Activated CD8-positive, alpha-beta memory T cell treated with anti-CD3 and anti-CD28 coated beads, Interleukin-2, amount 10 ng/mL, durations not matched to agents 7 days and 5 days (primary cell): ENCODE results near the gene SMNDC1. TPM values are rescaled to one million over a fixed set of nuclear protein-coding genes. Genes with fewer than 3 reads are reported as not detected.
A peak's percentile ranks its signal among the peaks of the same experiment; 100 is the strongest.
"Not testable (repeated sequence)": the region's sequence is repeated elsewhere in the genome, so short reads cannot be mapped to it uniquely, and the experiment has no call there.

ENCODE experiments used
- ATAC-seq: fragments of 150-1000 bp; cut with Tn5 transposase; one replicate; pipeline ENCODE4 v1.10.0; 2021; ENCODE audit warnings: moderate library complexity
- CTCF ChIA-PET: fragments of 350-600 bp; sonication (Branson Sonifier 250); formaldehyde crosslinking; loops from one replicate; lab custom pipeline; 2021; ENCODE audit warnings: antibody characterized with exemption; lab: Charles Lee
- DNase-seq: peaks from one replicate; pipeline ENCODE4 v3.0.0-alpha.2; 2020
- H3K27ac Mint-ChIP-seq: one replicate; pipeline ENCODE4 v1.8.0; 2021; ENCODE audit warnings: mild to moderate bottlenecking, mixed read lengths
- H3K27me3 Mint-ChIP-seq: one replicate; pipeline ENCODE4 v1.8.0; 2021; ENCODE audit warnings: mixed read lengths
- H3K36me3 Mint-ChIP-seq: one replicate; pipeline ENCODE4 v1.8.0; 2021; ENCODE audit warnings: mild to moderate bottlenecking, mixed read lengths
- H3K4me1 Mint-ChIP-seq: one replicate; pipeline ENCODE4 v1.8.0; 2021; ENCODE audit warnings: mixed read lengths
- H3K4me3 Mint-ChIP-seq: one replicate; pipeline ENCODE4 v1.8.0; 2021; ENCODE audit warnings: mild to moderate bottlenecking, moderate library complexity, mixed read lengths
- H3K9me3 Mint-ChIP-seq: one replicate; pipeline ENCODE4 v1.8.0; 2022; ENCODE audit warnings: low read depth, mixed read lengths
- total RNA-seq, 2 experiments: library from RNA; stranded (reverse); gene quantifications; one replicate each; pipeline ENCODE4 v1.2.3, GENCODE V29; 2021

The SMNDC1 gene
- total RNA-seq, 2 experiments from 2014 or later, result 40.9 to 43.5 TPM

DNA sequence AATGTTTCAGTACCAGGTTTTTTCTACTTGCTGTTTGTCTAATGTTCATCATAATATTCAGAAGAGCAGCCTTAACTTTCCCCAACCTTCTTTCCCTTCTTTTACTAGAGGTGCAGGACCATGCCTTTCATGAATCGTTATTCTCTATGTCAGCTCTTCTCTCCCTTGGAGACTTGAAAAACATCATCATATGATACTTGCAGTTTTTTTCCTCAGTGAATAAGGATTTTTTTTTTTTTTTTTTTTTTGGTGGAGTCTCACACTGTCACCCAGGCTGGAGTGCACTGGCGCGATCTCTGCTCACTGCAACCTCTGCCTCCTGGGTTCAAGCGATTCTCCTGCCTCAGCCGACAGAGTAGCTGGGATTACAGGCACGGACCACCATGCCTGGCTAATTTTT lies 30.1 kb downstream of the SMNDC1 start:
- Mint-ChIP-seq H3K4me3 (no peak overlapping the region), H3K4me1 (peaks cover 21% of the 10 kb centered on the region), H3K36me3 (peaks cover 3% of the 10 kb centered on the region), H3K9me3 (no peaks in the 10 kb centered on the region), H3K27ac (no peak overlapping the region), H3K27me3 (peaks cover 26% of the 10 kb centered on the region)
- no peak for DNase-seq
- CTCF ChIA-PET, result interaction anchor here (0.8 to 3.0 kb wide), 6 partner anchors 14 to 137 kb away, joined by 3 to 10 read pairs (median 4); no protein-coding TSS in a partner anchor
- no peak for ATAC-seq

- Mint-ChIP-seq H3K4me1 (peaks cover 22% of the 10 kb centered on the region), H3K9me3 (no peaks in the 10 kb centered on the region), H3K27ac (no peak overlapping the region), H3K36me3 (no peaks in the 10 kb centered on the region), H3K27me3 (peaks cover 26% of the 10 kb centered on the region), H3K4me3 (no peak overlapping the region)
- CTCF ChIA-PET, result interaction anchor here (0.8 to 3.0 kb wide), 5 partner anchors 24 to 136 kb away, joined by 3 to 10 read pairs (median 5); no protein-coding TSS in a partner anchor
- no peak for ATAC-seq
- no peak for DNase-seq
These were observed 30.6 kb downstream of the SMNDC1 start for GRCh38 chr10:110274072-110274627.

DNA sequence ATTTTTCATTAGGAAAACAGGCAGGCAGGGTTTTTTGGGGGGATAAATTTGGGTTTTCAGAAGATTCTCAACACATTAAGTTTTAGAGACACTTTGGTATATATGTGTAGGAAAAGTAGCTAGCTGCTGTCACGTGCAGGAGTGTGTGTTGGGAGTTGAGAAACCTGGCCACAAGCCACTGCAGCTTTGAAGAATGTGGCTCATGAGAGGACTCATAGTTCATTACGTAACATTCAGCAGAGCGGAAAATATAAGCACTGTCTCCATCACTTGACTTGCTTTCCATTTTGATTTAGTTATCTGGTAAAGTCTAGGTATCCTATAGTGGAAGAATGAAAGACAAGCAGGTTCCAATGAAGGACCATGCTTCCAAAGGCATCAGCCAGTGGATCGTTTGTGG lies 31.2 kb downstream of the SMNDC1 start:
- Mint-ChIP-seq H3K4me1 (peaks cover 23% of the 10 kb centered on the region), H3K36me3 (no peaks in the 10 kb centered on the region), H3K9me3 (no peaks in the 10 kb centered on the region), H3K4me3 (no peak overlapping the region), H3K27ac (no peak overlapping the region), H3K27me3 (peaks cover 26% of the 10 kb centered on the region)
- ATAC-seq, result no peak
- CTCF ChIA-PET, result interaction anchor here (1.1 to 1.5 kb wide), 2 partner anchors 135 to 138 kb away, joined by 3 to 8 read pairs; no protein-coding TSS in a partner anchor
- no peak for DNase-seq

GRCh38 chr10:110272995-110273394 lies 31.7 kb downstream of the SMNDC1 start:
- Mint-ChIP-seq H3K4me1 (peaks cover 22% of the 10 kb centered on the region), H3K27me3 (peaks cover 24% of the 10 kb centered on the region)
- DNase-seq, H3K27ac Mint-ChIP-seq, H3K9me3 Mint-ChIP-seq, H3K4me3 Mint-ChIP-seq, ATAC-seq, H3K36me3 Mint-ChIP-seq: not testable (repeated sequence)
- CTCF ChIA-PET, result interaction anchor here (1.1 to 1.5 kb wide), 2 partner anchors 135 to 137 kb away, joined by 3 to 8 read pairs; no protein-coding TSS in a partner anchor

- H3K36me3 Mint-ChIP-seq, result no peaks in the 10 kb centered on the region
- H3K27me3 Mint-ChIP-seq, result peaks cover 14% of the 10 kb centered on the region
- peak overlapping the region; percentile 57 for H3K27ac Mint-ChIP-seq
- H3K9me3 Mint-ChIP-seq, result no peaks in the 10 kb centered on the region
- H3K4me1 Mint-ChIP-seq, result peaks cover 22% of the 10 kb centered on the region
- ATAC-seq, result peak; percentile 73
- DNase-seq, result peak; percentile 46
- CTCF ChIA-PET, result interaction anchor here (0.8 to 1.8 kb wide), 4 partner anchors 9 to 132 kb away, joined by 3 to 9 read pairs (median 4); no protein-coding TSS in a partner anchor
- peak overlapping the region; percentile 60 for H3K4me3 Mint-ChIP-seq
These were observed 35.1 kb downstream of the SMNDC1 start for GRCh38 chr10:110269374-110270318.

GRCh38 chr10:110268971-110269370 lies 35.7 kb downstream of the SMNDC1 start:
- CTCF ChIA-PET, result interaction anchor here (0.8 to 1.8 kb wide), 3 partner anchors 60 to 131 kb away, joined by 3 to 9 read pairs (median 3); no protein-coding TSS in a partner anchor
- no peak for DNase-seq
- no peak for ATAC-seq
- Mint-ChIP-seq H3K36me3 (peaks cover under 1% of the 10 kb centered on the region), H3K9me3 (no peaks in the 10 kb centered on the region), H3K27me3 (peaks cover 11% of the 10 kb centered on the region), H3K27ac (peak overlapping the region; percentile 57), H3K4me3 (peak overlapping the region; percentile 60), H3K4me1 (peaks cover 22% of the 10 kb centered on the region)

DNA sequence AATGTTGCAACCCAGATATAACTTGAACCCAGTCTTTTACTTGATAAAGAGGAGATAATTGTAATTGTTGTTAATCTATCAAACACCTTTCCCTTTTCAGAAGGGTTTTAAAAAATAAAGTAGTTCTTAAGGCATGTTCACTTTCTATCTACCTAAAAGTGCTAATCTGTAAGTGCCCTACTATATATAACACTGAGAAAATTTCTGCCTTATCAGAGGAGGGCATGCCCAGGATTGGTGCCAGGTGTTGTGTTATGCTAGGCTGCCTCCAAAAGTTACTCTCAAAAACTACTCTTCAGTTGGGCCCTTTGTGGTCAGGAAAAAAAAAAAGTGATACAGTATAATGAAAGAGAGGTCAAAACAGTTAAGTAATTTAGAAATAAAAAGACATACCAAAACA lies 36.3 kb downstream of the SMNDC1 start:
- DNase-seq, result no peak
- no peak overlapping the region for H3K4me3 Mint-ChIP-seq
- no peaks in the 10 kb centered on the region for H3K9me3 Mint-ChIP-seq
- H3K27ac Mint-ChIP-seq, result no peak overlapping the region
- CTCF ChIA-PET, result interaction anchor here (1.4 to 1.8 kb wide), 2 partner anchors 11 to 131 kb away, joined by 4 to 9 read pairs; no protein-coding TSS in a partner anchor
- ATAC-seq, result no peak
- H3K36me3 Mint-ChIP-seq, result peaks cover 1% of the 10 kb centered on the region
- peaks cover 15% of the 10 kb centered on the region for H3K27me3 Mint-ChIP-seq
- H3K4me1 Mint-ChIP-seq, result peaks cover 17% of the 10 kb centered on the region

- ATAC-seq (no peak), DNase-seq (no peak)
- CTCF ChIA-PET, result interaction anchor here (0.9 to 1.4 kb wide), 3 partner anchors 12 to 129 kb away, joined by 3 to 4 read pairs (median 3); no protein-coding TSS in a partner anchor
- Mint-ChIP-seq H3K27me3 (peaks cover 25% of the 10 kb centered on the region), H3K36me3 (peaks cover 1% of the 10 kb centered on the region), H3K4me3 (no peak overlapping the region), H3K4me1 (peaks cover 14% of the 10 kb centered on the region), H3K27ac (no peak overlapping the region), H3K9me3 (no peaks in the 10 kb centered on the region)
These were observed 37.4 kb downstream of the SMNDC1 start for GRCh38 chr10:110267276-110267675.

DNA sequence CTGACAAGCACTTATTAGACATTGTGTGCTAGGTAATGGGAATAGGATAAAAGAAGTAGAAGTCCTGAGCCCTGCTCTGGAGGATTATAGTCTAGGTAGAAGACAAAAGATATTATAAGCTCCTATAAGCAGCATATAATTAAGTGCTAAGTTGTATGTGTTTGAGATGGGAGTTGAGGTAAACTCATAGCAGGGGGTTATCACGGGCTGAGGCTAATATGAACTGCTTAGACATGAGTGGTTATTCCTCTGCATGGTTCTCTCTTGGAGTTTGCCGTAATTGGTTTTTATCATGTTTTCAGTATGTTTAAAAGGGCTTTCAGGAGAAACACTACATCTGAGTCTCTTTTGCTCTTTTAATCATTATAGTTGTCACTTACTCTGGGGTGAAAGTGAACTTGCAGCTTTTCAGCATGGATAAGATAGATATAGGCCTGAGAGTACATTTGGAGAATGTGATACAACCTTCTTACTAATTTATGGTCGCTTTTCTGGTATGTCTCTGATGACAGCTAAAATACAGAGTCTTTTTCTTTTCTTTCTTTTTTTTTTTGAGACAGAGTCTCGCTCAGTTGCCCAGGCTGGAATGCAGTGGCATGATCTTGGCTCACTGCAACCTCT lies 39.0 kb downstream of the SMNDC1 start:
- Mint-ChIP-seq H3K27me3 (peaks cover 32% of the 10 kb centered on the region), H3K9me3 (no peaks in the 10 kb centered on the region), H3K4me3 (no peak overlapping the region), H3K27ac (no peak overlapping the region), H3K36me3 (peaks cover 3% of the 10 kb centered on the region), H3K4me1 (peaks cover 14% of the 10 kb centered on the region)
- DNase-seq, result no peak
- no peak for ATAC-seq
- CTCF ChIA-PET, result no interaction called here

DNA sequence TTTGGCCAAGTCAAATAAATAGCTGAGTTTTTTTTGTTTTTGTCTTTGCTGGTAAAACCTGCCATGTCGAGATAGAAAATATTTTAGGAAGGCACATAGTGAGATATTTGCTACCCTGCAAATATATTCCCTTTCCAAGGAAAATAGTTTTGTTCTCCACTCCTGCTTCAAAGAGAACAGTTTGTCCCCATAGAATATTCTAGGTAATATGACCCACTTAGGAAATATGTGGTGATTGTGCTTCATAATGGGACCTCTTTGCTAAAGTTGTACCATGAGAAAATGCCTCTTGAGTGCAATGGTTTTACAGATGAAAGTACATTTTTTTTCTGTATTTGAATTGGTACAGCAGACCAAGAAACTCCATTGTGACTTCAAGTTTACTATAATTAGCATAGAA lies 41.6 kb downstream of the SMNDC1 start:
- H3K36me3 Mint-ChIP-seq, result peaks cover 3% of the 10 kb centered on the region
- no peak for DNase-seq
- CTCF ChIA-PET, result interaction anchor here (1.0 kb wide), 1 partner anchor 16 kb away, joined by 4 read pairs; no protein-coding TSS in a partner anchor
- H3K4me3 Mint-ChIP-seq, result no peak overlapping the region
- H3K9me3 Mint-ChIP-seq, result no peaks in the 10 kb centered on the region
- H3K4me1 Mint-ChIP-seq, result no peaks in the 10 kb centered on the region
- ATAC-seq, result no peak
- peaks cover 50% of the 10 kb centered on the region for H3K27me3 Mint-ChIP-seq
- H3K27ac Mint-ChIP-seq, result no peak overlapping the region

GRCh38 chr10:110260746-110261477 lies 43.8 kb downstream of the SMNDC1 start:
- peaks cover 47% of the 10 kb centered on the region for H3K27me3 Mint-ChIP-seq
- DNase-seq (no peak), ATAC-seq (no peak)
- H3K4me3 Mint-ChIP-seq, result no peak overlapping the region
- CTCF ChIA-PET, result interaction anchor here (1.1 to 1.6 kb wide), 3 partner anchors 14 to 123 kb away, joined by 3 to 4 read pairs (median 3); no protein-coding TSS in a partner anchor
- H3K4me1 Mint-ChIP-seq, result no peaks in the 10 kb centered on the region
- H3K36me3 Mint-ChIP-seq, result peaks cover 7% of the 10 kb centered on the region
- H3K27ac Mint-ChIP-seq, result no peak overlapping the region
- H3K9me3 Mint-ChIP-seq, result peaks cover 3% of the 10 kb centered on the region

GRCh38 chr10:110259317-110259716 lies 45.4 kb downstream of the SMNDC1 start:
- peaks cover 19% of the 10 kb centered on the region for H3K36me3 Mint-ChIP-seq
- peaks cover 5% of the 10 kb centered on the region for H3K4me1 Mint-ChIP-seq
- H3K4me3 Mint-ChIP-seq, result no peak overlapping the region
- peaks cover 8% of the 10 kb centered on the region for H3K9me3 Mint-ChIP-seq
- CTCF ChIA-PET, result interaction anchor here (0.9 to 1.6 kb wide), 2 partner anchors 48 to 121 kb away, joined by 3 to 4 read pairs; no protein-coding TSS in a partner anchor
- H3K27me3 Mint-ChIP-seq, result peaks cover 54% of the 10 kb centered on the region
- ATAC-seq (no peak), DNase-seq (no peak)
- no peak overlapping the region for H3K27ac Mint-ChIP-seq
